NCI-H128 (cell line): ENCODE data around the gene IL10RB.
A peak's percentile ranks its signal among the peaks of the same experiment; 100 is the strongest.
"Not testable (repeated sequence)": the region's sequence is repeated elsewhere in the genome, so short reads cannot be mapped to it uniquely, and the experiment has no call there.

Source experiments
- DNase-seq: peaks from one replicate; lab custom pipeline; 2025; ENCODE audit not compliant: unreplicated experiment; lab: John Stamatoyannopoulos, UW

IL10RB gene

GRCh38 chr21:33300701-33301631 lies 34.8 kb downstream of the IL10RB start:
- DNase-seq = no peak

- no peak for DNase-seq
These were observed 35.5 kb downstream of the IL10RB start for GRCh38 chr21:33301632-33302002.

- DNase-seq = no peak
These were observed 35.9 kb downstream of the IL10RB start for GRCh38 chr21:33302055-33302454.

- DNase-seq = no peak
These were observed 36.6 kb downstream of the IL10RB start for GRCh38 chr21:33302796-33303195.

- no peak for DNase-seq
These were observed 39.1 kb downstream of the IL10RB start for GRCh38 chr21:33305344-33305671.

- no peak for DNase-seq
These were observed 39.8 kb downstream of the IL10RB start for GRCh38 chr21:33305938-33306337.

GRCh38 chr21:33308586-33309490 lies 42.7 kb downstream of the IL10RB start:
- DNase-seq = peak; percentile 89

GRCh38 chr21:33309778-33310177 lies 43.6 kb downstream of the IL10RB start:
- DNase-seq = no peak

GRCh38 chr21:33312121-33312520 lies 46.0 kb downstream of the IL10RB start:
- no peak for DNase-seq

- DNase-seq = no peak
These were observed 47.0 kb downstream of the IL10RB start for GRCh38 chr21:33313183-33313582.

GRCh38 chr21:33313611-33314010 lies 47.4 kb downstream of the IL10RB start:
- no peak for DNase-seq

- no peak for DNase-seq
These were observed 47.9 kb downstream of the IL10RB start for GRCh38 chr21:33314111-33314510.

- no peak for DNase-seq
These were observed 50.0 kb downstream of the IL10RB start for GRCh38 chr21:33315946-33316710.

GRCh38 chr21:33317145-33317544 lies 51.0 kb downstream of the IL10RB start:
- no peak for DNase-seq

GRCh38 chr21:33317786-33318486 lies 51.8 kb downstream of the IL10RB start:
- DNase-seq = no peak

GRCh38 chr21:33321005-33321404 lies 54.8 kb downstream of the IL10RB start:
- DNase-seq = not testable (repeated sequence)

GRCh38 chr21:33323610-33324009 lies 57.4 kb downstream of the IL10RB start:
- not testable (repeated sequence) for DNase-seq

- peak; percentile 97 for DNase-seq
These were observed 58.4 kb downstream of the IL10RB start, which contains the start of gene IFNAR1 for GRCh38 chr21:33324291-33325221. Gene IFNAR1 (plus strand): TSS chr21:33324970. CDS start chr21:33325056, 86 bp downstream.
